ELR (cell line): ENCODE results near the gene PLCB1.
"Not testable (repeated sequence)": the region's sequence is repeated elsewhere in the genome, so short reads cannot be mapped to it uniquely, and the experiment has no call there.

Experiments used
- DNase-seq: peaks from one replicate; pipeline ENCODE4 v3.0.0-alpha.2; 2015; ENCODE audit warnings: low read depth

The PLCB1 gene

DNA sequence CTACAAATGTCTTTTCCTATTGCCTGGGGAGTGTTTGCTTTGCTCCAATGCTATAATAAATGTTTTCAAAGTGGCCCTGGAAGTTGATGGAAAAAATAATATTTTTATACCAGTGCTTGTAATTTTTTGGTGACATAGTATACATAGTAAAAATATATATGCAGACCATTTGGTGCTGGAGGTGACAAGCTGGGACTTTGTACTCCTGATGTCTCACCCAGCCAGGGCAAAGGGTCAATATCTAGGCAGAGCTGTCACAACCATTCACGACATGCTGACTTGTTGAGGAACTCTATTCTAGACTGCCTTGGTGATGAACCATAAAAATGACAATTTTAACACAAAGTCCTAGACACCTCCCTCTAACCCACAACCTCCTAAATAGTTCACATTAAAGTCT lies 203.0 kb downstream of the PLCB1 start:
- no peak for DNase-seq

DNA sequence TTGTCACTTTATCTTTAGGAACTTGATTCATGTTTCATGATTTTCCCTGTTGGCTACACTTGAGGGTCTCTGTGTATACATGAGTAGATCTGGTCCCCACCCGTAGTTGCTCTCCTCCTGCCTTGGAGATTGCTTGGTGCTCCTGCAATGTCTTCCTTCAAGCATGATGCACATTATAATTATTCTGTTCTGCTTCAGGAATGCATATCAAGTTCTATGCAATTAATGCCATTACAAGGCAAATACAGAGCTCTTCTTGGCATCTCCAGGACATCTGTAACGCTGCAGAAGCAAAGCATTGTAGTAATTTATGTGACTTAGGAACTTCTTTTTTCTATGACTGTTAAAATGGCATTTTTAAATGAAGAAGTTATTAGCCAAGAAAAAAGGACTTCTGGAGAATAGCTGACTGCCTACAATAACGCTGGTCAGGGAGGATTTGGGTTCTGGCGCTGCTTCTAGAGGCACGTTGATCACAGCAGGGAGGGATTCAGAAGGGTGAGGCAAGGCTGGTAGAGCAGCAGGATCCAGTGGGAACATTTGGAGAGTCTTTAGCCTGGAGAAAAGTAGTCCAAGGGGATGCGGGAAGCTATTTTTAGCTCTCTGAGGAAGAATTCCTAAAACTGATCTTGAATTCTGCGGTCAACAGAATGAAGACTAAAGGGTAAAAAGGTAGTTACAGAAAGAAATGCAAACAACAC lies 203.6 kb downstream of the PLCB1 start:
- no peak for DNase-seq

DNA sequence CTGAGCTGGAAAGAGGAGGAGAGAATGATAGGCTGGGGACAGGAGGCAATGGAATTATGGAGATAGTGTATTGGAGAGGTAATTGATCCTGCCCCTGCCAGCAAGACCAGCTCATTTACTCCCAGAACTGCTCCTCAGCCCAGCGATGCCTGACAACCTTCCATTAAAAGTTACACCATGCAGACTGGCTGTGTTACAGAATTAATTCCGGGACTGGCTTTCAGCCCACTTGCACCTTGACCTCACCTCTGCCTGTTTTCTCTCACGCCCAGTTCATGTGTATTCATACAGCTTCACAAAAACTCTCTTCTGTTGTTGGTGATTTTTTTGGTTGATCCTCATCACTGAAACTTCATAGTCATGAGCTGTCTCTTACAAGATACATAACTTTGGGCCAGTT lies 207.3 kb downstream of the PLCB1 start:
- DNase-seq = no peak

DNA sequence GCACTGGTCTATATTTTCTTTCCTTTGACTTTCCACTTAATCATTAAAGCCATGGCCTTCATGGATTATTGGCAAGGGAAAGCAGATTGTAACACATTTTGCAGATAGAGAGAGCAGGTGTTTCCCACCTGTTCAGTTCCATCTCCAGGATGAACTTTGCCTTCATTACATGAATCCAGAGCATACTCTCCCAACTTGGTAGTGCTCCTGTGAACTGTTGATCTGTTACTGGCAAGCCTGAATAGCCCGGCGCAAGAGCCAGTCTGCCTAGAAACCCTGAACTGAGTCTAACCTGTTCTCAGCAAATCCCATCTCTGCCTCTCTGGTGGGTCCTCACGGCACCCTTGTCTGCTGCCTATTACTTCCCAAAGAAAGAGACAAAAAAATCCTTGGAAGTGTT lies 210.3 kb downstream of the PLCB1 start:
- no peak for DNase-seq

DNA sequence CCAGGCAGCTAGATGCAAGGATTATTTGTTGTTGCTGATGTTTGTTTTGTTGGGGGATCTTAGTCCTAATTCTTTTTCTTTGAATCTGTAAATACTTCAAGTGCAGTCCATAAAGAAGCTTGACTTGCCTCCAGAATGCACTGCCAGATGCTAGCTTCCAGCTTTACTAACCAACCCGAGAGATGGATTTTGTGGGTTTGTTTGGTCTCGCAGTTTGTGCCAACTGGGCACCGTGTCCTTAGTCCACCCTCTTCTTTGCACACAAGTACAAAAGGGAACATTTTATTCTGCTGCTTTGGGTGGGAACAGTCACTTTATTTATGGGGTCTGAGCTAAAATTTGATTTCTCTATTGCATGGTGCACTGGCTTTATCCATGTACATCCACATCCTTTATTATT lies 212.0 kb downstream of the PLCB1 start:
- DNase-seq = no peak

DNA sequence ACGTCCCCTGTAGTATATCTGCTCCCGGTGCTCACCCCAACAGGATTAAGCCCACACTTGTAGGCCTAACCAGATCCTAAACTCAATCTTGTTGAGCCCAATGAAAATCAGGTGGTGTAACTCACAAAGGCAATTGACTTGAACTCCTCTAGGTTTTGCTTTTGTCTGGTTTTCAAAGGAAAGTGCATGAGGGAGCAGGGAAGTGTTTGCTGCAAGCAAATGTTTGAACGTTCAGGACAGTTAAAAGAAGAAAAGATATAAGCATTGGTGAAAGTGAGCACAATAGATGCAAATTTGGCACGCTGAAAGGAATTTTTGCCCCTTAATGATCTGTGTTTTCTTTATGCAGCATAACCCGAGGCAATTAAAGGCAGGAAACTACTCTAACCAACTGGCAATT lies 212.6 kb downstream of the PLCB1 start:
- no peak for DNase-seq

DNA sequence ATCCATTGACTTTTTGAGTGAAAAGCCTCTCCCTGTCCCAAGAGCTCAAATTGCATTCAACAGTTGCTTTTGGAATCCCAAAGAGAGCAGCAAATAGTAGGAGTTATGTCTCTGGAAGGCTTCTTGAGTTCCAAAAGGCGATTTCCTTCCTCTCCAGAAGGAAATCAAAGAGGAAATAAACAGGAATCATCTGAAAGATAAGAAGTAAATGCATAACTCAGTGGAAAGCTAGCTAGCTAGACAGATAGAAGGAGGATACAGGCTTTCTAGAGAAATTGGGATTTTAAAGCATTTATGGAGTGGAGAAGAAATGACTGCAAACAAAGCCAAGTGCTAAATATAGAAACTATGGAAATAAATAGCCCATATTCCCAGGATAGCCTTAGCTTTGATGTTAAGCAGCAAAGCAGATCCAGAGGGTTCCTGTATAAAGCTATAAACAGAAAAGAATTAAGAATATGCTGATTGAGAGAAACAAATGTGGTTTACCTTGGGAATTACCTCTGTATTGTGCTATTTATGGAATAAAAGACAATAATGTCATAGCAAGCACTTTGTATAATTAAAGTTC lies 214.7 kb downstream of the PLCB1 start:
- DNase-seq = no peak

DNA sequence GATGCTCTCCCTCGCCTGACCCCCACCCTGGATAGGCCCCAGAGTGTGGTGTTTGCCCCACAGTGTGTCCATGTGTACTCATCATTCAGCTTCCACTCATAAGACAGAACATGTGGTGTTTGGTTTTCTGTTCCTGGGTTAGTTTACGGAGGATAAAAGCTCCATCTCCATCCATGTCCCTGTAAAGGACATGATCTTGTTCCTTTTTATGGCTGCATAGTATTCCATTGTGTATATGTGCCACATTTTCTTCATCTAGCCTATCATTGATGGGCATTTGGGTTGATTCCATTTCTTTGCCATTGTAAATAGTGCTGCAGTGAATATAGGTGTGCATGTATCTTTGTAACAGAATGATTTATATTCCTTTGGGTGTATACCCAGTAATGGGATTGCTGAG lies 218.2 kb downstream of the PLCB1 start:
- DNase-seq = not testable (repeated sequence)

DNA sequence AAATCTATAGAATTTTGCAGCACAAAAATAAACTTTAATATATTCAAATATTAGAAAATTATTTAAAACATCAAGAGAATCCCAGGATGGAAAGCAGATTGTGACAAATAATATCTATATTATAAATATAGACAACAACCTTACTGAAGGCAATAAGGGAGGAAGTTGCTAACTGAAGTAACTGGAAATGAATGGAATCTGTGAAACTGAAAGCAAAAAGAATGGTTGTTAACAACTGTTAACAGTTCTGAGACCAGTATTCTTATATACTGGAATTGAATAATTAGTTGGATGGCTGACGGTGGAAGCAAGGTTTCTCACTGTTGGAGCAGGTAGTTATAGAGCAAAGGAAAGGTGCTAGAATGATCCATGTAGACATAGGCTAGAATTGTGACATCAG lies 220.4 kb downstream of the PLCB1 start:
- DNase-seq = no peak

DNA sequence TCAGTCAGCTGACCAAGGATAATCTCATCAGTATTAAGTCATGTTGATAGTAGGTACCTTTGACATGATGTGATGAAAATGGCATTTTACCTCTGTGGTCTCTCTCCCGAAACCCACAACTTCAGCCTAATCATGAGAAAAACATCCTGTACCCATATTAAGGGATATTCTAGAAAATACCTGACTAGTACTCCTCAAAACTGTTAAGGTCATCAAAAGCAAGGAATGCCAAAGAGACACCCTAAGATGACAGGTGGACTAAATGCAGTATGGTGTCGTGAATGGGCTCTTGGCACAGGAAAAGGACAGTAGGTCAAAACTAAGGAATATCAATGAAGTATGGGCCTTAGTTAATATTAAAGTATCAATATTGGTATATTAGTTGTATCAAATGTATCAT lies 221.4 kb downstream of the PLCB1 start:
- no peak for DNase-seq

DNA sequence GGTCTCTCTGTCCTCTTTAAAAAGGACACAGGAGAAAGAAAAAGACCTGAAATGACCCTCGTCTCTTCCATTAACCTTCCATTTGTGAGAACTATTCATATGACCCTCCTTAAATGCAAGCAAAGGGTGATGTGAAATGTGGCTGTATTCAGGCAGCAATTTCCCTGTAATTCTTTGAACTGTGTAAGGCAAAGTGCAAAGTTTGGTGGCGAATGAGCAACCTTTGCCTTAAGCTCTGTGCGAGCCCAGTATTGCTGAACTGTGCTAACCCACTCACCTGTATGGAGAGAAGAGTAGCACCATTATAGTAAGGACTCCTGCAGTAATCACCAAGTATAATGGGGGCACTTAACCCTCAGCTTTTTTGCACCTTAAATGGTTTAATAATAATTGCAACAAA lies 223.4 kb downstream of the PLCB1 start:
- DNase-seq = no peak

DNA sequence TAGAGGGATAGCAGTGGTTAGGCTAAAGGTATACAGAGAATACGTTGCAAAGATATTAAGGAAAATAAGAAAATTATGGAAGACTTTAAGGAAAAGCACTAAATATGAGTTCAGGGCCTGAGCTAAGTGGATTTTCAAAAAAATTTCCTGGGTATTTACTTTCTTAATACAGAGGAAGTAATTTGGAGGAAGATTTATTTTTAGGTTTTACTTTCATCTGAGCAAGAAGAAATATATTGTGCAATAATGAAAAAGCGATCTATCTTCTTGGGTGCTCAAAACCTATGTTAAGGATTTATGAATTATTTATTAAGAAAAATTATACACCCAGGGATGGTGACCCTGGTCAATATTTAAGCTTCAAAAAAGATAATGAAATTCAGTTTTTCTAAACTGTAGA lies 224.7 kb downstream of the PLCB1 start:
- DNase-seq = no peak

DNA sequence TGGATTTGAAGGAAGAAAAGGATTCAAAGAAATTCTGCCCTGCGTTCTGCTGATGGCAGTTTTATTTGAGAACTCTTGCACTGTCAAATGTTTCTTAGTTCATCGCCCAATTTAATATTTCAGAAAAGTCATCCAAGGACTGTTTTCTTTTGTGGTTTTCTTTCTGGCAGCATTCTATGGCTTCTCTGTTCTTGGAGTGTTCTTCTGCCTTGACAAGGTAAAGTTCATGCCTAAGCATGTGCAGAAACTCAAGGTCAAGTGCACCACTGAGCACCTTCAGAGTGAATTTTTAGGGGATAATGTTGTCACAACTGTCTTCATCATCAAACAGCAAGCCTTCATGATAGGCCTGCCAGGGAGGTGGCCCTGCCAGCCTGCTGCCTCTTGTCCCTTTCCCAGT lies 225.6 kb downstream of the PLCB1 start:
- DNase-seq = no peak

DNA sequence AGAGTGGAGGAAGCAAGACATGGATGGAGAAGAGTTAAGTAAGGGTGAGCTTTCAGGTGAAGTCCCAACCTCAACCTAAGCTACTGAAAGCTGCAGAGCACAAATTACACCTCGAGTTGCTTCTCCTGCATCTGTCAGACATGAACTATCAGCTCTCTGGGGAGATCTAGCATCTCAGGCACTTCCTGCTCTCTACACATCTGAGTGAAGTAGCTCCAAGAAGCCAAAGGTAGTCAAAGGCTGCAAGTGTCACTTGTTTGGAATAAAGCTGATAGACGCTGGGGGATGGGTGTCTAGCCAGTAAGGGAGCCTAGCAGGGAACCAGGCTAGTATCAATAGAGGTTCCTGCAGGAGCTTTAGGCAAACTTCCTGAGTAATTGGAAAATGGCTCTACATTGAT lies 228.0 kb downstream of the PLCB1 start:
- DNase-seq = no peak

DNA sequence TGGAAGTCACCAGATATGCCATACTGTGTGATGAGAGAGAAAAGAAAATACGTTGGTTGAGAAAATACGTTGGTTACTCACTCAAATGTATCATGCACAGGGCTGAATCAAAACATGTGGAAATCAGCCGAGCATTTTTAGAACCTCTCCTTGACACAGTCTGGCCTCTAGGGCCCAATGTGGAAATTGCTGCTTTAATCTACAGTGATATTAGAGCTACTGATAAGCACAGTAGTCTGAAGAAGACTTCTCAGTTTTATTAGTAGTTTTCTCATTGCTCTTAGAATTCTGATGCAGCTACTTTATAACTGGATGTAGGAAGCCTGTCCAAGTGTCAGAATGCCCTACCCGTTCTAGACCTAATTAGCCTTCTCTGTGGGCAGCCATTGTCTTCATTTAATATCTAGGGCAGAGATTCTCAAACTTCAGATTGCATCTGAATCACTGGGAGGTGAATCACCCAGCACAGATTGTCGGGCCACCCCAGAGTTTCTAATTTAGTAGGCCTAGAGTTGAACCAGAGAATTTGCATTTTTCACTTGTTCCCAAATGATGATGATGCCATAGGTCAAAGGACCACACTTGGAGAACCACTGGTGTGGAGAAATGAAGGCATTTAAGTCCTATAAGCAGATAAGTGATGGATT lies 229.1 kb downstream of the PLCB1 start:
- peak; percentile 31 for DNase-seq

DNA sequence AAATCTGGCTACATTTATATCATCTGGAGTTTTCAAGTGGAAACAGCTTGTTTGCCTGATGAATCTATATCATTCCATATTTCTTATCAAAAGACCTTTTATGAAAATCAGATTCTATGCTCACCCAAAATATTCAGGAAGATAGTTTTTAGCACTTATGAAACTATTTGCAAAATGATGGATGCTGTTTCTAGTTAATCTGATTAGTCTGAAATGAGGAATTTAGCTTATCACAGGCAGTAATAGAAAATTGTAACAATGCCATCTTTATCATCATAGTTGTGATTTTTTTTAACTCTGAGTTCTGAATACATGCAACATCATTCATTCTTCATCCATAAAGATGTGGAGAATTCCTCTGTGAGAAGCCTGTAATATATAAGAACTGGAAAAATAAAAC lies 229.7 kb downstream of the PLCB1 start:
- DNase-seq = no peak

DNA sequence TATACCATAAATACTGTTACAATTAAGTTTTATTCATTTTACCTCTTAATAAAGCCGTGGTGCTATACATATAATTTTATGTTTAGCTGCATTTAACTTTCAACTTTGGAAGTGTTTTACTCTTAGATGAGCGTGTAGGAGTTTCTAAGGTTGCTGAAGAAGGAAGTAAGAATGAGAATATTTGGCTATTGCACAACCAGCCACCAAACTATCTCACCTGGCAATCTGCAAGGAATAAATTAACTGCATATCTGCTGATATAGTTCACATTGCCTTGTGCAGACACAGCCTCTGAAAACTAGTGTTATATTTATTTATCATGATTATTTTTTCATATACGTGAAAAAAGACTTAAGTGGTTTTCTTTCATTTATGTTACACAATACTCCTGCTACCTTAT lies 230.4 kb downstream of the PLCB1 start:
- no peak for DNase-seq

DNA sequence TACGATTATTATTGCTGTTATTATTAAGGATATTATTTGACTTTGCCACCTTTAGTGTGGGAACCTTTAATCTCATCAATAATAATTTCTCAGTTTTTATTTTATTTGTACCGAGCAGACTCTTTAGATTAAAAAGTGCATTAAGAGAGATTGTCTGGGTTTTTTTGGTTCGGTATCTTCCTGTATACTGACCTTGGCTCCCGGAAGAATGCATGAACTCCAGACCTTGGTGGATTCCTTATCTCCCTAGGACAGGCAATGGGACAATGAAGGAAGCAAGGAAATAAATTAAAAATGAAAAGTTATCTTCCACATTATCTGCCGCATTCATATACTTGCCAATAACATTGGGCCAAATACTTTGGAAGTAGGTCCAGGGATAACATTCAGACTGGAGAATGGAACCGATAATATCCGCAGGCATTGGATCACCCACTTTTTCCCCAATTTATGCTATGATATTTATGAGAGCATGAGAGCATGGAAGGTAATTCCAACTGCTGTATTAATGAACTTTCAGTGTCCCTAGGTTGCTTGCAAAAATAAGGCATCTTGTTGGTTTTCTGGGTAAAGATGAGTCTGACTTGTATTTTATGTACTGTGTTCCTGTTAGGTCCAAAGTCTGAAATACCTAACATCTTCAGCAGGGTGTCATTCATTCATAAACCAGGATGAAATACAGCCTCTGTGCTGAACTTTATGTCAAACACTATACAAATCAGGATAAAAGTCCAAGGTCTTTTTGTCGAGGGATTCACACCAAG lies 232.1 kb downstream of the PLCB1 start:
- no peak for DNase-seq

DNA sequence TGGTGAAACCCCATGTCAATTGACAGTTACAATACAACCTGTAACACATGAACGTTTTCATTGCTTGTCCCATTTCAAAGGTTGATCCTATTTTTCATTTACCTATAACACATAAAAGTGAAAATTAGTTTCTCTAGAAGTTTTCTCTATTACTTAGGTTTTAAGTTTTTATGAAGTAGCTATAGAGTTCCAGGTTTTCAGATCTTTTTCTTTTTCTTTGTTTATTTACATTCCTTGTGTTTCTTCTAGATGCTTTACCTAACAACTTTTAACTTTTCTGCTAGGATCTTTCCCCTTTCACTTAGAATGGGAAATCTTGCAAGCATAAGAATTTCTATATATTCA lies 232.6 kb downstream of the PLCB1 start:
- DNase-seq = no peak

DNA sequence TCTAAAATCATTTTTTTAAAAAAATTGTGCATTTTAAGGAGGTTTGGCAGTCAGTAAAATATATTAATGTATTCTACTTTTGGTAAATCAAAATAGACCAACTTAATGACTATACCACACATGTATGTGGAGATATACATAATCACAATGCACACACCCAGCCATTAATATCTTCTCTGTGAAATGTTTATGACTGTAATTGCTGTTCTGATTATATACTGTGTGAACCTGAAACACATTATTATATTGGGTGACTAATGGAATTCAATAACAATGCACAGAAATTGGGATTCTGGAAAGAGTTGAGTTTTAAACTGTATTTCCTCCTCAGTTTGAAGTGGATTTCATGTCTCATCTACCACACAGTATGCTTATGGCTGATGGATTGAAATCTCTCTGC lies 233.6 kb downstream of the PLCB1 start:
- no peak for DNase-seq

DNA sequence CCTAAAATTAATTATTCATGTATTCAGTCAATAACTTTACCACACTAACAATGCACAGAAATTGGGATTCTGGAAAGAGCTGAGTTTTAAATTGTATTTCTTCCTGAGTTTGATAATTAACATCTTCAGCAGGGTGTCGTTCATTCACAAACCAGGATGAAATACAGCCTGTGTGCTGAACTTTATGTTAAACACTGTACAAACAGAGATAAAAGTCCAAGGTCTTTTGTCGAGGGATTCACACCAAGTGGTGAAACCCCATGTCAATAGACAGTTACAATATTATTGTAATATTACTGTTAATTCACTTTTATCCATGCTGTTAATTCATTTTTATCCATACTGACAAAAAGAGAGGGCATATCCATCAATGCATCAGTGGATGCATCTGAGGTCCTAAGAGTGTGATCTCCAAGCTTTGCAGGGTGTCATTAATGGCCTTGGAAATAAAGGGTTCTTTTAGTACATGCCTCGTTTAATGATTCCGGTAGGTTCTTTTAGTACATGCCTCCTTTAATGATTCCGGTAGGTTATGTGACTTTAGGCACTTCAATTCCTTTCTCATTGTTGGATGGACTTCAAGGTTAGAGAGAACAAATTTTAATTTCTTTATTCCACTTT lies 234.3 kb downstream of the PLCB1 start:
- DNase-seq = no peak

DNA sequence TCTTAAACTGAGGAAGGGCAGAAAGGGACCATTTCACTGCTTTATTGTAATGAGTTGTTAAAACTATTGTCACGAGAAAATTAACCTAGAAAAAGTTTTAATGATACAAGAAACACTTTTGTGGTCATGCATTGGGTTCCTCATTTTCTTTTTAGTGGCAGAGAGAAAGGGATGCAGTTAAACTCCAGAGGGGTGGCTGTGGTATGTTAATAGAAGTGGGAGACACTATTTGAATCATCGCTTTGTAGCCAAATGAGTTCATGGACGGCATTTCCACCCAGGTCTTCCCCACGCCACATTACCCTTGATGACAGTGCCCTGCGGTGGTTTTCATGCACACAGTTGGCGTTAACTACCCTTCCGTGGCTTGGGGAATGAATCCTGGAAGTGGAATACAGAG lies 235.6 kb downstream of the PLCB1 start:
- DNase-seq = no peak

DNA sequence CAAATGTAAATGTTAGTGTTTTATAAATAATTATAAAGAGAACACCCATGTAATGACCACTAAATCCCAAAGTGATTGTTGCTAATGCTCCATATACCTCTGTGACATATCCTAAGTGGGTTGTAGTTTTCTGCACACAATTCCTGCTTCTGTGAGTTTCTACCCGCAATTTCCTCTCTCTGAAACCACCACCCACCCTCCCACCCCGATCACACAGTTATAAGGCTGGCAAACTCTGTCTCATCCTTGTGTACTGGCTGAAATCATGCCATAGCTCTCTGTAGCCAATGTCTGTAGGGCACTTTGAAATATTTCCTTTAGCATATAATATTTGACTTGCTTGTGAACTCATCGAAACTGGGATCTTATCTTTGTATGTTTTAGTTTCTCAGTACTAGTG lies 236.6 kb downstream of the PLCB1 start:
- DNase-seq = no peak
